ENCODE data around the gene MRPL28.
"Not testable (repeated sequence)": the region's sequence is repeated elsewhere in the genome, so short reads cannot be mapped to it uniquely, and the experiment has no call there.

Gene MRPL28

GRCh38 chr16:373020-373598 lies 2.8 kb upstream of the MRPL28 start:
- no peak for DNase-seq

- no peak for DNase-seq
Measured at GRCh38 chr16:372302-372983, 2.1 kb upstream of the MRPL28 start.

- DNase-seq, result no peak
Measured at GRCh38 chr16:371515-372301, 1.4 kb upstream of the MRPL28 start.

DNA sequence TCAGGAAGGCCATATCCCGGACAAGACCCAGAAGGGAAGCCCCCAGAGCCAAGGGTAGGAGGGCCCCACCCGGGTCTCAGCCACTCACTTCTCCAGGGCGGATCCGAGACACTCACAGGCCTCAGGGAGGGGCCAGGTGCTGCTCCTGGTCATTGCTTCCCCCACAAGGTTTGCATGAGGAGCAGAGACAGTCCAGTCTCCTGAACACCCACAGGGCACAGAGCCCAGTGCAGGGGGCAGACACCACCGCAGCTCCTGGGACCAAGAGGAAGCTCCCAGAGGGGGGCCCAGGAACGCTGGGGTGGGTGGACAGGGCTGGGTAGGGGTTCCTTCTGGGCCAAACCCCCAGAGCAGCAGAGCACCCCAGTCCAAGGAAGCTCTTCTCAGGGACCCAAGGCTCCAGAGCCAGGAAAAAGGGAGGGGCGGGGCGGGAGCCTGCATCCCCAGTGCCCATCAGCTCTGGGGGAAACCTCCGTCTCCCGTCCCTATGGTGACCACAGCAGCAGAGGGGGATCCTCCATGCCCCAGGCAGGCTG lies 709 bp upstream of the MRPL28 start:
- DNase-seq, result no peak

DNA sequence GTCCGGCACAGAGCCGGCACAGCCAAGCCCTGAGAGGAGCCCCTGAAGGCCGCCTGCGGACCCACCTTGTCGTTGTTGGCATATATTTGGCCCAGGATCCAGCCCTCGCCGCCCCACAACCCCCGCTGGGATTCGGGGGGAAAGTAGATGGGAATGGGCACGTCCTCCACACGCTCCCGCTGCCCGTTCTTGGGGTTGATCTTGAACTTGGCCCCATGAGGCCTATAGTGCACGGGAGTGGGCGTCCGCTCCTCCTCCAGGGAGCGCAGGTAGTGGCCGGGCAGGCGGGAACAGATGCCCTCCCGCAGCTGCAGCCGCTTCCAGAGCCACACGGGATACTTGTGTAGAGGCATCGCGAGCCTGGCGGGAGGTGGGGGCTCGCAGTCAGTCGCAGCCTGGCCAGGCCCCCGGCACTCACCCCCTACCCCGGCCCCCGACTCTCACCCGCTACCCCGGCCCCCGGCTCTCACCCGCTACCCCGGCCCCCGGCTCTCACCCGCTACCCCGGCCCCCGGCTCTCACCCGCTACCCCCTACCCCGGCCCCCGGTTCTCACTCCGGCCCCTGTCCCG lies 387 bp downstream of the MRPL28 start:
- DNase-seq, result no peak

GRCh38 chr16:369275-369865 lies 968 bp downstream of the MRPL28 start:
- no peak for DNase-seq

GRCh38 chr16:368388-369158 lies 1.8 kb downstream of the MRPL28 start:
- DNase-seq, result no peak

GRCh38 chr16:367333-367903 lies 2.9 kb downstream of the MRPL28 start:
- no peak for DNase-seq

DNA sequence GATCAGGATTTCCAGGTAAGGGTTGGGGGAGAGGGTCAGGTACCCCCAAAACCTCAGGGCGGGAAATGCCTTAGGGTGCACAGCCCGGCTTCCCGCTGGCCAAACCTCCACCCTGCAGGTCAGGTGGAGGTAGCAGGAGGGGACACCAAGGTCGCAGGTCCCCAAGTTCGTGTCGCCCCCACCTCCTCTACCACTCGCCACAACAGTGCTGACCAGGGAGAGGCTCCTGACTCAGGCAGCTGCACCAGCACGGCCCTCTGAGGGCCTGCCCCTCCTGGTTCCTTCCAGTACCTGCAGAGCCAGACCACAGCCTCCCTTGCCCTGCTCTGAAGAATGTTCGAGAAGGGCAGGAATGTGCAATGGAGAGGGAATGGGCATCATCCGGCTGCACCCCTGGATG lies 3.9 kb downstream of the MRPL28 start:
- DNase-seq, result no peak

GRCh38 chr16:364595-365491 lies 5.5 kb downstream of the MRPL28 start:
- DNase-seq, result no peak

DNA sequence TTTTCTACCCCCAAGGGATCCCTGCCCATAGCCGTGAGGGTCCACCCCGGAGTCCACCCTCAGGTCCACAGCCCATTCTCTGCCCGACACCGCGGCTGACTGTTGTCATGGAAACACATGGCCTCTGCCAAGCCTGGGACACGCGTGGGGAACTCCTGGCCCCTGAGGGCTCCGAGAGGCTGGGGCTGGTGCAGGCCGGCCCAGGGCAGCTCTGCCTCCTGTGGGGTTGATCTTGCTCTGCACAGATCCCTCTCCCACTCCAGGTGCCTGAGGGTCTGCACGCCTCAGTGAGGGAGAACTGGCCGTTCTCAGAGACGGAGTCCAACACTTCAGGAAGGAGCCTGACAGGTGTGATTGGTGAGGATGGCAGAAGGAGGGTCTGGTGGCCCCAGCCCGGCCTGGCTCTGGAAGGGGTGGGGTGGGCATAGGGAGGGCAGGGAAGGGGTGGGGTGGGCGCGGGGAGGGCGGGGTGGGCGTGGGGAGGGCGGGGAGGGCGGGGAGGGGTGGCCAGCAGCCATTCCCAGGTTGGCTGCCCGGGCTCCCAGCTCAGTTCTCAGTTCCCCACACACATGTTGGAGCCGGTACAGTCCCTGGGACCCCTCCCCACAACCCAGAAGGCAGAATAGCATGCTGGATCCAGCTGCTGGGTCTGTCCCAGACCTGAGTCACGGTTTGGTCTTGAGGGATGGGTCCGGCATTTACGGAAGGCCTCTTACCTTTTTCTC lies 6.4 kb downstream of the MRPL28 start:
- no peak for DNase-seq

DNA sequence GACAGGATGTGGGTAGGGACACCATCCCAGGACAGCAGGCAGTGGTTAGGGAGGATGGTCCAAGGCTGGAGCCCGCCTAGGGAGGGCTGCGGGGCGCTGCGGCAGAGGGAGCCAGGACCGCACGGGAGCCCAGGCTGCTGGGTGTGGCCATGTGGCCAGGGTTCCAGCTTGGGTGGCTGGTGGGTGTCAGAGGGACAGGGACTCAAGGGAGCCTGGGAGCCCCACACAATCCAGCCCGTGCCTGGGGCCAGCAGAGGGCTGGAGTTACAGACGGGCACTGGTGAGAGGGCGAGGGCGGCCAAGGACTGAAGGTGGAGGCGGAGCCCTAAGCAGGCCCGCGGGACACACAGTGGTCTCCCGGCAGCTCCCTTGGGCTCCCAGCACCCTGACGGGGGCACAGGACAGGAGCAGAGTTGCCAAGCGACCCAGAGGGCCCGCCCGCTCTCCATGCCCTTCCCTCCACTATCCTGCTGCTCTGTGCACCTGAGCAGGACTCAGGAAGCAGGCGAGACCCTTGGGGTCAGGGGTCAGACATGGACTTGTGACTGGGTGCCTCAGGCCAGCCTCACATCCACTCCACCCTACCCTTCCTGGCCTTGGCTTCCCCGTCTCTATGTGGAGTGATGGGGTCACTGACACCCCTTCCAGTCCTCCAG lies 7.1 kb downstream of the MRPL28 start:
- no peak for DNase-seq

- not testable (repeated sequence) for DNase-seq
Measured at GRCh38 chr16:362702-362999, 7.7 kb downstream of the MRPL28 start.

DNA sequence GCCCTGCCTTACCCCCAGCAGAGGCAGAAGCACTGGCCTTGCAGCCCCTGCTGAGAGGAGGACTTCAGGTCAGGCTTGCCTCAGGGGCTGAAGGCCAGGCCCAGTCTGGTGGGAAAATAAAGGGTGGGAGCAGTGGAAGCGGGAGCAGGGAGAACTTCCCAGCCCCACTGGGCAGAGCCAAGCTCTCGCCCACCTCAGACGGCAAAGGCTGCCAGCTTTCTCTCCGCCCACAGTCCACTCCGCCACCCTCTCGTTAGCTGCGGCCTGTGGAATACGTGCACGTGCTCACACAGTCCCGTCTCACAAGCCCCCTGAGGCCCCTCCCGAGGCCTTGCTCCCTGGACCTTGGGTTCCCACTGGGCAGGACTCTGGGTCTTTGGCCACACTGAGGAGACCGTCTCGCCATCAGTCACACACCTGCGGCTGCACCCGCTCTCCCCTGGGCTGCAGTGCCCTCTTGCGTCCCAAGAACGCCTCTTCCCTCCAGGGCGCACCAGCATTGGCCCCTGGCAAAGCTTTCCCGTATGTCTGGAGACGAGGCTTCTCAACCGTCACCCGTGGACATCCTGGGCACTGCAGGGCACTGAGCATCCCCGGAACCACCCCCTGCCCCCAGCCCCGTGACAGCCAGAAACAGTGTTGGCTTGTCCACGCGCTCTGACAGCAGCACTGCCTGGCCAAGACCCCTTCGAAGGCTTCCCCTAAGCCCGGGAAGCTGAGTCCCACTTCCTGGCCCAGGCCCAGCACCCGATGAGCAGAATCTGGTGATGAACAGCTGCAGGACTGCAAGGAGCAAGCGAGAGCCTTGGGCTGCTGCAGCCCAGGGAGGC lies 8.3 kb downstream of the MRPL28 start:
- DNase-seq, result peak; percentile 80

- no peak for DNase-seq
Measured at GRCh38 chr16:361341-361871, 8.9 kb downstream of the MRPL28 start.

GRCh38 chr16:360698-361336 lies 9.5 kb downstream of the MRPL28 start:
- no peak for DNase-seq

- no peak for DNase-seq
Measured at GRCh38 chr16:359871-360697, 10.3 kb downstream of the MRPL28 start.
